Motor neuron (in vitro differentiated cells): ENCODE measurements around the gene ASIC3. TPM values are rescaled to one million over a fixed set of nuclear protein-coding genes. Genes with fewer than 3 reads are reported as not detected.
"Not testable (repeated sequence)": the region's sequence is repeated elsewhere in the genome, so short reads cannot be mapped to it uniquely, and the experiment has no call there.

Experiments used
- ATAC-seq, 8 experiments: fragments of 200-7000 bp; cut with Tn5 transposase; replicated peaks in 6 of 8; 2 replicates each; pipeline ENCODE4 v1.8.0; 2021; ENCODE audit warnings: mild to moderate bottlenecking in 8 of 8, moderate library complexity in 8 of 8
- H3K27ac ChIP-seq, 2 donors: fragments of 250-450 bp; sonication (Bioruptor Pico); 2 replicates each; pipeline ENCODE4 v1.9.0; 2021; ENCODE audit warnings: antibody characterized with exemption in 2 of 2, mild to moderate bottlenecking in 2 of 2, moderate library complexity in 1 of 2
- H3K4me1 ChIP-seq, 2 donors: fragments of 250-450 bp; sonication (Bioruptor Pico); replicated peaks in 1 of 2; 2 replicates each; pipeline ENCODE4 v1.6.1; 2021; ENCODE audit warnings: antibody characterized with exemption in 2 of 2, mild to moderate bottlenecking in 2 of 2, moderate library complexity in 1 of 2
- H3K4me3 ChIP-seq, 5 donors: fragments of 250-450 bp; sonication (Bioruptor Pico); 2 replicates each; pipeline ENCODE4 v1.9.0; 2021; ENCODE audit warnings: antibody characterized with exemption in 5 of 5, mild to moderate bottlenecking in 5 of 5, moderate library complexity in 4 of 5
- WGBS, 10 experiments: fragments of 450-650 bp; shearing (Covaris generic); methylation state at CpG; one replicate each; pipeline ENCODE4 v1.0.0; 2022; 5-methylcytosine and 5-hydroxymethylcytosine counted together
- in situ Hi-C, 9 experiments: fragments of 400-800 bp; cut with MboI; loops; one replicate each; pipeline ENCODE4 v1.15.0; 2021; ENCODE audit warnings: low sequenced_read_pairs in 9 of 9, low pct_unique_long_range_greater_than_20kb in 2 of 9; ENCODE audit not compliant: unreplicated experiment in 9 of 9
- total RNA-seq, 8 experiments: library from RNA; unstranded; fragments of 300-600 nt; gene quantifications; 2 replicates each; pipeline versions ENCODE4 v1.2.3 to v1.2.4, GENCODE V29; 2022

Gene ASIC3
- total RNA-seq, 8 experiments from 2014 or later: 0.76 to 5.0 (median 2.5) TPM

DNA sequence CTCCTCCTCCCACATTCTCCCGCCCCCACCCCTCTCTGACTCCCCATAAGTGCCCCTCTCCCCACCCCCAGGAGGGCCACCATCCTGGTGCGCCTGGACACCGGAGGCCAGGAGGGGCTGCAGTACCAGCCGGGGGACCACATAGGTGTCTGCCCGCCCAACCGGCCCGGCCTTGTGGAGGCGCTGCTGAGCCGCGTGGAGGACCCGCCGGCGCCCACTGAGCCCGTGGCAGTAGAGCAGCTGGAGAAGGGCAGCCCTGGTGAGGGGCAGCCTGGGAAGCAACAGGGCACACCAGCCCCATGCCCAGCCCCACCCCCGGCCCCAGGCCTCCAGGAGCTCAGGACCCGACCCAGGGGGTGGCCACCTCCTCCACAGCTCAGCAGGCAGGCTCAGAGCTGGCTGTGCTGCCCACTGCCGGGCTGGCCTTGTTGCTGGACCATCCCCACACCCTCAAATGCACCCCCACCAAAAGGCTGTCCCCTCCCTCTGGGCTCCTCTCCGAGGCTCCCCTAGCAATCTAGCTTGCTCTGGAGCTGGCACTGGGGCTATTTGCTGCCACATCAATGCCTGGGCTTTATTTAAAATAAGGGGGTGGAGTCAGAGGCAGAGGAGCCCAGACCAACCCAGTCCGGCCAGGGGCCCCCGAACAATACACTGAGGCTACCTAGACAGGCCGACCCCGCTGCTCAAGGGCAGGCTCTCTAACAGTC lies 38.8 kb upstream of the ASIC3 start:
- WGBS, 10 experiments: 40% methylated on average over 1 of the region's 22 CpGs; no CpG with 5 or more reads in 9 of the 10 experiments
- in situ Hi-C loops: no loop called here
- Histone ChIP-seq H3K27ac (no peak overlapping the region), H3K4me3 (no peak overlapping the region), H3K4me1 (peaks cover 27 to 28% of the 10 kb centered on the region in 2 donors)
- ATAC-seq: peak in 5 of 8 experiments; percentile 38 to 47 (median 42)

DNA sequence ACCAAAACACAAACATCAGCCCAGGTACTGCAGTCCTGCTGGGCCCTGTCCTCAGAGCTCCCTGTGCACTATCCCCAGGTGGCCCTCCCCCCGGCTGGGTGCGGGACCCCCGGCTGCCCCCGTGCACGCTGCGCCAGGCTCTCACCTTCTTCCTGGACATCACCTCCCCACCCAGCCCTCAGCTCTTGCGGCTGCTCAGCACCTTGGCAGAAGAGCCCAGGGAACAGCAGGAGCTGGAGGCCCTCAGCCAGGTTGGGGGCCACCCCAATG lies 38.4 kb upstream of the ASIC3 start:
- Histone ChIP-seq H3K27ac (no peak overlapping the region), H3K4me1 (peaks cover 27 to 28% of the 10 kb centered on the region in 2 donors), H3K4me3 (no peak overlapping the region)
- no CpG with 5 or more reads among the region's 7 CpGs for WGBS, 10 experiments
- in situ Hi-C loops: no loop called here
- ATAC-seq: no peak

DNA sequence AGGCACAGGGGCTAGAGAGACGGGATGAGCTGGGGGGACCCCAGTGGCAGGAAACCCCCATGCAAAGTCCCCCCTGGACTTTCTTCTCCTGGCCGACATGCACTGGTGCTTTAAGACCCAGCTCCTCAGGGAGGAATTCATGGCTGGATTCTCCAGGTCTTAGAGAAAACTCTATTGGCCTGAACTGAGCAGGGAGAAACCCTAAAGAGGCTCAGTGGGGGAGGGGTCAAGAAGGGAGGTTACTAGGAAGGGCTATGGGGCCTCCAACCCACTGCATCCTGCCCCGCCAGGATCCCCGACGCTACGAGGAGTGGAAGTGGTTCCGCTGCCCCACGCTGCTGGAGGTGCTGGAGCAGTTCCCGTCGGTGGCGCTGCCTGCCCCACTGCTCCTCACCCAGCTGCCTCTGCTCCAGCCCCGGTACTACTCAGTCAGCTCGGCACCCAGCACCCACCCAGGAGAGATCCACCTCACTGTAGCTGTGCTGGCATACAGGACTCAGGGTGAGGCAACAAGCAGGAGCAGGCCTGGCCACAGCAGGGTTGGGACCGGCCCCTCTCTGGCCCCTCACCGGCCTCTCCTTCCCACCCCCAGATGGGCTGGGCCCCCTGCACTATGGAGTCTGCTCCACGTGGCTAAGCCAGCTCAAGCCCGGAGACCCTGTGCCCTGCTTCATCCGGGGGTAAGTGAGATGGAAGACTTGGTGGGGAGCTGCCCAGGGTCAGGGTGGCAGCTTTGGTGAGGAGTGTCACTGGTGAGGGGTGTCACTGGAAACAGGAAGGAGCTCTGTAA lies 37.8 kb upstream of the ASIC3 start:
- Histone ChIP-seq H3K27ac (no peak overlapping the region), H3K4me3 (no peak overlapping the region), H3K4me1 (peaks cover 27 to 28% of the 10 kb centered on the region in 2 donors)
- in situ Hi-C loops: no loop called here
- 0 to 27% (median 26%) methylated on average over 1 to 7 of the region's 18 CpGs; no CpG with 5 or more reads in 7 of the 10 experiments for WGBS, 10 experiments
- peak; percentile 2 to 22 (median 14) for ATAC-seq

DNA sequence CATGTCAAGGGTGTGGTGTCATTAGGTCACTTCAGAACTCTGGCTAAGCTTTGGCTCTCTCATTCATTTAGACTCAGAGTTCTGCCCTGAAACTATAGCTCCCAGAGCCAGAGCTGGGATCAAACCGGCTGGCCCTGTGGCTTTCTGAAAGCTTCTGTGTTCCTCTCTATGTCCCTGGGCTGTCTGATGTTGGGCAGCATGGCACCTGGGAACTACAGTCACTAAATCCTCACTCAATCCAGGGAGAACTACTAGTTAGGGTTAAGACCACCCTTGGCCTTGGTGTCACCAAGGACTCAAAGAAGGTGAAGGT lies 37.3 kb upstream of the ASIC3 start:
- in situ Hi-C loops: no loop called here
- Histone ChIP-seq H3K27ac (no peak overlapping the region), H3K4me3 (no peak overlapping the region), H3K4me1 (peaks cover 27 to 28% of the 10 kb centered on the region in 2 donors)
- WGBS, 10 experiments: 100% methylated on average over 1 of the region's 1 CpG; no CpG with 5 or more reads in 9 of the 10 experiments
- ATAC-seq: peak in 2 of 8 experiments; percentile 9 to 10

DNA sequence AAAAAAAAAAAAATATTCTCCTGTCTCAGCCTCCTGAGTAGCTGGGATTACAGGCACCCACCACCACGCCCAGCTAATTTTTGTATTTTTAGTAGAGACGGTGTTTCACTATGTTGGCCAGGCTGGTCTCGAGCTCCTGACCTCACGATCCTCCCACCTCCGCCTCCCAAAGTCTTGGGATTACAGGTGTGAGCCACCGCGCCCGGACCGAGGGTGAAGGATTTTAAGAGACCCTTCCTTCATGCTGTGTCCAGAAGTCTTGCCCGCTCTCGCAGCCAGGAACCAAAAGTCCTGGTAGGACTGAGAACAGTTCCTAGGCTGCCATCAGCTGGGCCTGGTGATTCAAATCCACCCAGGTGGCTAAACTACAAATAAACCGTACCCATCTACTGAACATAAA lies 36.7 kb upstream of the ASIC3 start:
- WGBS, 10 experiments: 71 to 100% (median 100%) methylated on average over 1 to 5 of the region's 12 CpGs; no CpG with 5 or more reads in 3 of the 10 experiments
- in situ Hi-C loops, H3K27ac ChIP-seq, H3K4me3 ChIP-seq, ATAC-seq: not testable (repeated sequence)
- peaks cover 27 to 28% of the 10 kb centered on the region in 2 donors for H3K4me1 ChIP-seq

DNA sequence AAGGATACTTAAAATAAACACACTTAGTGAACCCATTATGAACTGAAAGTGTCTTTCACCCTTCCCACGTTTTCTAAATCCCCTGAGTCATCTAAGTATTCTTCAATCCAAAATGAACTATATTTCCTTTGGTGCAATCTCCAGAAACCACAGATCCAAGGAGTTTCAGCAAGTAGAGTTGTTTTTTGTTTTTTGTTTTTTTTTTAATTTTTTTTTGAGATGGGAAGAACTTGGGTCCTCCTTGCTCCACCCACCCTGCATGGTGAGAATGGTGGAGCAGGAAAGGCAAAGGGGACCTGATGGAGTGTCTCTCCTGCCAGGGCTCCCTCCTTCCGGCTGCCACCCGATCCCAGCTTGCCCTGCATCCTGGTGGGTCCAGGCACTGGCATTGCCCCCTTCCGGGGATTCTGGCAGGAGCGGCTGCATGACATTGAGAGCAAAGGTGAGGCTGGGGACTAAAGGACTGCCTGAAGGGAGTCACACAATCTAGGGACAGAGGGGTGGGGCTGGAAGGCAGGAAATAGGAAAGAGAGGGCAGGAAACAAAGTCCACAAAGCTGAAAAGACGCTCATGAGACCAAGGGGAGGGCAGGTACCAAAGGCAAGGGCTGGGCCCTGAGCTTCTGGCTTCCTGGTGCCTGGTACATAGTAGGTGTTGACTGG lies 36.2 kb upstream of the ASIC3 start:
- 0 to 89% (median 59%) methylated on average over 1 to 5 of the region's 6 CpGs; no CpG with 5 or more reads in 4 of the 10 experiments for WGBS, 10 experiments
- H3K27ac ChIP-seq: no peak overlapping the region
- no peak overlapping the region for H3K4me3 ChIP-seq
- in situ Hi-C loops: no loop called here
- no peak for ATAC-seq
- H3K4me1 ChIP-seq: peaks cover 27 to 28% of the 10 kb centered on the region in 2 donors

DNA sequence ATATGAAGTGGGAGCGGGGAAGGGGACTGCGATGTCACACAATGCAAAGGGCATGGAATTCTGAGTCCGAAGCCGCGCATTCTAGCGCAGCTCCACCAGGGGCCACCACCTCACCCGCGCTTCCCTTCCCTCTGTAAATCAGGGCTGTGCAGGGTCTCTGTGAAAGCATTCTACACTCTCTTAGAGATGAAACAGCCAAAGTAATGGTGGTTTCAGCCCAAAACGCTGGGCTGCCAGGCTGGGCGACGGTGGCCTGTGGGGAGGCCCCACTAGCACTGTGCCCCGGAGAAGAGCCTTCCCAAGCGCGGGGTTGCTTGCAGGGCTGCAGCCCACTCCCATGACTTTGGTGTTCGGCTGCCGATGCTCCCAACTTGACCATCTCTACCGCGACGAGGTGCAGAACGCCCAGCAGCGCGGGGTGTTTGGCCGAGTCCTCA lies 35.4 kb upstream of the ASIC3 start:
- Histone ChIP-seq H3K27ac (no peak overlapping the region), H3K4me1 (peaks cover 29 to 31% of the 10 kb centered on the region in 2 donors), H3K4me3 (peak overlapping the region in 1 of 5 donors; percentile 29)
- WGBS, 10 experiments: 17 to 100% (median 37%) methylated on average over 2 to 10 of the region's 23 CpGs; no CpG with 5 or more reads in 5 of the 10 experiments
- ATAC-seq: peak; percentile 1 to 68 (median 58)
- in situ Hi-C loops: no loop called here

DNA sequence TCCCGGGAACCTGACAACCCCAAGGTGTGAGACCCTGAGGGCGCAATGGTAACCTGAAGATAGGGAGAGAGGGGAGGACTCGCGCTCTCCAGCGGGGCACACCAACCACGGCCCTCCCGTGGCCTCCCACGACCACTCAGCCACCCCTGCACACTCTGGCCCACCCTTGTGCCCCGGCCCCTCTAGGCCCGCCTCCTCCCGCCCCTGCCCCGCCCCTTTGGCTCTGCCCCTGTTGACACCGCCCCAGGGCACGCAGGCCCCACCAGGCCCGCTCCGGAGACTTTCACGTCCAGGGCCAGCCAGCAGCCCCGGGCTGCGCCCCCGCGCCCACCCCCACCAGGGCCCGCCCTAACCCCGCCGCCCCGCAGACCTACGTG lies 35.0 kb upstream of the ASIC3 start:
- H3K4me1 ChIP-seq: peaks cover 30 to 34% of the 10 kb centered on the region in 2 donors
- no peak overlapping the region for H3K27ac ChIP-seq
- in situ Hi-C loops: no loop called here

DNA sequence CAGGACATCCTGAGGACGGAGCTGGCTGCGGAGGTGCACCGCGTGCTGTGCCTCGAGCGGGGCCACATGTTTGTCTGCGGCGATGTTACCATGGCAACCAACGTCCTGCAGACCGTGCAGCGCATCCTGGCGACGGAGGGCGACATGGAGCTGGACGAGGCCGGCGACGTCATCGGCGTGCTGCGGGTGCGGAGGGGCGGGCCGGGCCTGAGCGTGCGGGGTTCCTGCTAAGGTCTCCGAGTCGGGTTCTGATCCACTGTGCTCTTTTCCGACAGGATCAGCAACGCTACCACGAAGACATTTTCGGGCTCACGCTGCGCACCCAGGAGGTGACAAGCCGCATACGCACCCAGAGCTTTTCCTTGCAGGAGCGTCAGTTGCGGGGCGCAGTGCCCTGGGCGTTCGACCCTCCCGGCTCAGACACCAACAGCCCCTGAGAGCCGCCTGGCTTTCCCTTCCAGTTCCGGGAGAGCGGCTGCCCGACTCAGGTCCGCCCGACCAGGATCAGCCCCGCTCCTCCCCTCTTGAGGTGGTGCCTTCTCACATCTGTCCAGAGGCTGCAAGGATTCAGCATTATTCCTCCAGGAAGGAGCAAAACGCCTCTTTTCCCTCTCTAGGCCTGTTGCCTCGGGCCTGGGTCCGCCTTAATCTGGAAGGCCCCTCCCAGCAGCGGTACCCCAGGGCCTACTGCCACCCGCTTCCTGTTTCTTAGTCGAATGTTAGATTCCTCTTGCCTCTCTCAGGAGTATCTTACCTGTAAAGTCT lies 34.4 kb upstream of the ASIC3 start:
- Histone ChIP-seq H3K27ac (no peak overlapping the region), H3K4me1 (peaks cover 32 to 39% of the 10 kb centered on the region in 2 donors), H3K4me3 (peak overlapping the region; percentile 9 to 29 (median 12))
- 0 to 60% (median 30%) methylated on average over 1 to 15 of the region's 55 CpGs; no CpG with 5 or more reads in 1 of the 10 experiments for WGBS, 10 experiments
- in situ Hi-C loops: no loop called here
- ATAC-seq: peak; percentile 42 to 75 (median 61)

More for the DNA sequence above, 35.0 kb upstream of the ASIC3 start:
- ATAC-seq: peak in 5 of 8 experiments; percentile 4 to 31 (median 25)
- peak overlapping the region in 1 of 5 donors; percentile 29 for H3K4me3 ChIP-seq
- WGBS, 10 experiments: 20% methylated on average over 3 of the region's 26 CpGs; no CpG with 5 or more reads in 9 of the 10 experiments

DNA sequence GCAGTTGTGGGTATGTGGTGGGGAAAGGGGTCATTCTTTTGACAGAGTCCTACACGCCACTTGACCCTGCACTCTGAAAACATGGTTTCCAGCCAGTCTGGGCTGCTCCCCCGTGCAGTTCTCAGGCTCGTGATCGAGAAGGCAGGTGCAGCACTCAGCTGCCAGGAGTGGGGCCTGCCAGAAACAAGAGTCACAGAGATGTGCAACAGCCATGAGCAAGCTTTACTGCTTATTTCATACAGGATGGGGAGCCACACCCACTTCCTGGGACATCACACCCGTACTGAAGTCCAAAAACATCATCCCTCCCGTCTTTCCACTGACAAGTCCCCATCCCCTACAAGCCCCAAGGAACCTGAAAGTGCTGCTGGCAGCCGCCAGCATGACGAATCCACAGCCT lies 33.4 kb upstream of the ASIC3 start:
- H3K4me1 ChIP-seq: peaks cover 35 to 41% of the 10 kb centered on the region in 2 donors
- no peak for ATAC-seq
- in situ Hi-C loops: no loop called here
- H3K27ac ChIP-seq: no peak overlapping the region
- 40 to 100% (median 87%) methylated on average over 2 to 6 of the region's 8 CpGs; no CpG with 5 or more reads in 2 of the 10 experiments for WGBS, 10 experiments
- no peak overlapping the region for H3K4me3 ChIP-seq

DNA sequence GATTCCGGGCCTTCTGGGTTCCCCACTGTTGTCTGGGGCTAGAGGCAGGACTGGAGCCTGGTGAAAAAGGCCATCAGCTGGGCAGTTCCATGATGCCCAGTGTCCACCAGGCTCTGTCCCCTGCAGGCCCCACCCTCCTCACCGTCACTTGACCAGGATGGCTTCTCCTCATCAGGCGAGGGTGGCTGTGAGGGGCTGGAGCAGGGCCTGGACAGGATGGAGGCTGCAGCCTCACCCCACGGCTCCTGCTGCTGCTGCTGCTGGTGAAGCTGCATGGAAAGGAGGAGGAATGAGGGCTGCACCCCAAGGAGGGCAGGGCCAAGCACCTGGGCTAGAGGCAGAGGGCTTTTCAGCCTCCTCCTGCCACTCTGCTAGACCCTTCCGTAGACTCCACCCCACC lies 32.4 kb upstream of the ASIC3 start:
- Histone ChIP-seq H3K27ac (no peak overlapping the region), H3K4me1 (peaks cover 35 to 42% of the 10 kb centered on the region in 2 donors), H3K4me3 (no peak overlapping the region)
- no peak for ATAC-seq
- in situ Hi-C loops: no loop called here
- 93 to 100% methylated on average over 2 of the region's 5 CpGs; no CpG with 5 or more reads in 8 of the 10 experiments for WGBS, 10 experiments

DNA sequence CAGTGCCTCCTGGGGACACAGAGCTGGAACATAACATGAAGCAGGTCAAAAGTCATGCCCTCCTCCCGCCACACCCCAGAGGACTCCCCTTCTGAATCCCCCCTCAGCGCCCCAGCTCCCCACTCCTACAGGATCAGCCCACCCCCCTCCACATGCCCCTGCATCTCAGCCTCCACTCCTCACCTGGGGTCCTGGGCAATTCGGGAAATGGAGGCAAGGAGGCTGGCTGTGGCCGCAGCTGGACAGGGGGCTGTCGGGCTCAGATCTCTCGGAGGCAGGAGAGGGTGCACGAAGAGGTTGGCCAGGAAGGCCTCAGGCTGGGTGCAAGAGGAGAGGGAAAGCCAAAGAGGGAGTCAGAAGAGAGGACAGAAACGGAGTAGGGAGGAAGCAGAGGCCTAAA lies 31.8 kb upstream of the ASIC3 start:
- no peak for ATAC-seq
- no peak overlapping the region for H3K27ac ChIP-seq
- WGBS, 10 experiments: 78 to 96% (median 80%) methylated on average over 1 to 6 of the region's 8 CpGs; no CpG with 5 or more reads in 7 of the 10 experiments
- H3K4me3 ChIP-seq: no peak overlapping the region
- in situ Hi-C loops: no loop called here
- H3K4me1 ChIP-seq: peaks cover 35 to 44% of the 10 kb centered on the region in 2 donors
